ENCODE data around the gene UBR3. TPM values are rescaled to one million over a fixed set of nuclear protein-coding genes. Genes with fewer than 3 reads are reported as not detected.
A peak's percentile ranks its signal among the peaks of the same experiment; 100 is the strongest.
"Not testable (repeated sequence)": the region's sequence is repeated elsewhere in the genome, so short reads cannot be mapped to it uniquely, and the experiment has no call there.

Gene UBR3
- total RNA-seq, 1 donor, result 11.3 TPM

DNA sequence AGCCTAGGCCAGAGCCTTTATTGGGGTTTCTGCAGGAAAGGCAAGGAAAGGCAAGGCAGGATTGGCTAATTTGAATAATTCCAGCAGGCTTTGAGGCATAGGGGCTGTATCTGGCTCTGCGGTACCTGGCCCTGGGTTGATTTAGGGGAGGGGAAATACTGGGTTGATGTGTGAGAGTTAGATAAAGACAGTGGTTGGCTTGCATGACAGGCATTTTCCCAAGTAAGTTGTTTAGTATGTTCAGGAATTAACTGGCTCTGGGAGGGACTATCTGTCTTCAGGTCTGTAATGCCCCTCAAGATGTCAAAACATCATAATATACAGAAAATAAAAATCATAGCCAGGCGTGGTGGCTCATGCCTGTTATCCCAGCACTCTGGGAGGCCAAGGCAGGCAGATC lies 98.7 kb downstream of the UBR3 start:
- DNase-seq (ENCODE audit: low read depth in 2 of 3, low spot score in 2 of 3), result peak in 2 of 3 donors; percentile 31 to 50

GRCh38 chr2:169928463-169928864 lies 101.2 kb downstream of the UBR3 start:
- DNase-seq (ENCODE audit: low read depth in 2 of 3, low spot score in 2 of 3), result peak; percentile 13 to 51 (median 16)

DNA sequence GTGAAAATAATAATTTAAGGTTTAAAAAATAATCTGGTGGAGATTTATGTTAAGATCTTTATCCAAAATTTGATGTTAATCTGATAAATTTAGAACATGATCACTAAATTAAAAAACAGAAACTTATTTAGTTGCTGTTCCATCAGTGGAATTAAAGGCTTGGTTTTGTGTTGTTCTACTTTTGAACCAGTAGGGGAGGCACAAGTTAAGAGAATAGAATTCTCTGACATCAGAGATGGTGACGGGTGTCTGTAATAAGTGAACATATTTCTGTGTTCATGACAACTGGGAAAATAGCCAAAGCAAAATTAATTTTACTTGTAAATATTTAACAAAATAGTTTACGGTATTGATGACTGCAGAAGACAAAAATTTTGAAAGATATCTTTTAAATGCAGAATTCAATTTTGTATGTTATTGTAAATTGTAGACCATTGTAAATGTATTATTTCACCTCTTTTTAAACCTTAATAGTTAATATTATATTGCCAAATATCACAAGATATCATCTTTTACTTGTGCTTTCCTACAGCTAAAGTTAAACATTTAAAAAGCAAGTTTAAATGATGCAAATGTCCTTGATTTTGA lies 106.0 kb downstream of the UBR3 start:
- DNase-seq (ENCODE audit: low read depth in 2 of 3, low spot score in 2 of 3), result peak in 2 of 3 donors; percentile 24 to 49

- DNase-seq (ENCODE audit: low read depth in 2 of 3, low spot score in 2 of 3), result not testable (repeated sequence)
Measured at GRCh38 chr2:169936652-169937051, 109.4 kb downstream of the UBR3 start.

DNA sequence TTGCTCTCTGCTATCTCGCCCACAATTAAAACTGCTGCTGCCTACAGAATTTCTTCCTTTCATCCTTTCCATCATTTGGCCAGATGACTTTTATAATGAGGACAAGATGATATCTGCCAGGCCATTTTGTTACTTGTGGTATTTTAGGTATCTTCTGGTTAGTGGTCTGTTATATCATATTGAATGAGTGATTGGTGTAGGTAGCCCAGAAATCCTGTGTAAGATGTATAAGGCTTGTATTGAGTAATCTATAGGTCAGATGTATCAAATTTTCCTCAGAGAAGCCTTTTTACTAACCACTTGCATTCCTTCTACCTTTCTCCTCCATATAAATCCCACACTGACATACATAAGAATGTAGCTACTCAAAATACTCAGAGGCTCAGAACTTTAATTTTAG lies 118.3 kb downstream of the UBR3 start:
- DNase-seq (ENCODE audit: low read depth in 2 of 3, low spot score in 2 of 3), result no peak

DNA sequence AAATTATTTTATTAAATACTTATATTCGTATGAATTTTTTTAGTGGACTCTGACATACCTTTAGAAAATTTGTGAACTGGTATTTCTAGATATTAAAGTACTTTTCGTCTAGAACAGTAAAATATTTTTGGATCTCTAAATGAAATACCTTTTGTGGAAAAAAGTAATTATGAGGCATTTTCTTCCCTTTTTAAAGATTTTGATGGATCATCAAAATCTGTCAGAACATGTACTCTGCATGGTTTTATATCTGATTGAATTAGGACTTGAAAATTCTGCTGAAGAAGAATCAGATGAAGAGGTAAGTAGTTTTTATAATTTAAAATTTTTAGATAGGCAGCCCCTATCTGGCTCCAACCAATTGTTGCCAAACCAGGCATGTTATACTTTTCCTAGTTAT lies 118.8 kb downstream of the UBR3 start:
- DNase-seq (ENCODE audit: low read depth in 2 of 3, low spot score in 2 of 3), result no peak

- no peak for DNase-seq (ENCODE audit: low read depth in 2 of 3, low spot score in 2 of 3)
Measured at GRCh38 chr2:169946546-169946945, 119.3 kb downstream of the UBR3 start.

GRCh38 chr2:169955940-169956339 lies 128.7 kb downstream of the UBR3 start:
- no peak for DNase-seq (ENCODE audit: low read depth in 2 of 3, low spot score in 2 of 3)

- DNase-seq (ENCODE audit: low read depth in 2 of 3, low spot score in 2 of 3), result not testable (repeated sequence)
Measured at GRCh38 chr2:169957219-169957618, 130.0 kb downstream of the UBR3 start.

- peak in 2 of 3 donors; percentile 8 to 14 for DNase-seq (ENCODE audit: low read depth in 2 of 3, low spot score in 2 of 3)
Measured at GRCh38 chr2:169961911-169962310, 134.7 kb downstream of the UBR3 start.

- no peak for DNase-seq (ENCODE audit: low read depth in 2 of 3, low spot score in 2 of 3)
Measured at GRCh38 chr2:169963786-169964185, 136.5 kb downstream of the UBR3 start.

- no peak for DNase-seq (ENCODE audit: low read depth in 2 of 3, low spot score in 2 of 3)
Measured at GRCh38 chr2:169964740-169965139, 137.5 kb downstream of the UBR3 start.

DNA sequence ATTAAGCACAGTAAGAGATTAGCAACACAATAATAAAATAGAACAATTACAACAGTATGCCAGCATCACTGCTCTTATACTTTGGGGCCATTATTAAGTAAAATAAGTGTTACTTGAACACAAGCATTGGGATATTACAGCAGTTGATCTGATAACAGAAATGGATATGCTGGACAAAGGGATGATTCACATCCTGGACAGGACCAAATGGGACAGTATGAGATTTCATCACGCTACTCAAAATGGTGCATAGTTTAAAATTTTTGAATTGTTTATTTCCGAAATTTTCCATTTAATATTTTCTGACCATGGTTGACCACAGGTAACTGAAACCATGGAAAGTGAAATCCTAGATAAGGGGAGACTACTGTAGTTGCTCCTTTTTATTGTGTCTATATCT lies 138.2 kb downstream of the UBR3 start:
- DNase-seq (ENCODE audit: low read depth in 2 of 3, low spot score in 2 of 3), result no peak

- DNase-seq (ENCODE audit: low read depth in 2 of 3, low spot score in 2 of 3), result no peak
Measured at GRCh38 chr2:169966454-169966853, 139.2 kb downstream of the UBR3 start.

GRCh38 chr2:169968743-169969142 lies 141.5 kb downstream of the UBR3 start:
- DNase-seq (ENCODE audit: low read depth in 2 of 3, low spot score in 2 of 3), result no peak

- DNase-seq (ENCODE audit: low read depth in 2 of 3, low spot score in 2 of 3), result no peak
Measured at GRCh38 chr2:169975221-169975620, 148.0 kb downstream of the UBR3 start.

DNA sequence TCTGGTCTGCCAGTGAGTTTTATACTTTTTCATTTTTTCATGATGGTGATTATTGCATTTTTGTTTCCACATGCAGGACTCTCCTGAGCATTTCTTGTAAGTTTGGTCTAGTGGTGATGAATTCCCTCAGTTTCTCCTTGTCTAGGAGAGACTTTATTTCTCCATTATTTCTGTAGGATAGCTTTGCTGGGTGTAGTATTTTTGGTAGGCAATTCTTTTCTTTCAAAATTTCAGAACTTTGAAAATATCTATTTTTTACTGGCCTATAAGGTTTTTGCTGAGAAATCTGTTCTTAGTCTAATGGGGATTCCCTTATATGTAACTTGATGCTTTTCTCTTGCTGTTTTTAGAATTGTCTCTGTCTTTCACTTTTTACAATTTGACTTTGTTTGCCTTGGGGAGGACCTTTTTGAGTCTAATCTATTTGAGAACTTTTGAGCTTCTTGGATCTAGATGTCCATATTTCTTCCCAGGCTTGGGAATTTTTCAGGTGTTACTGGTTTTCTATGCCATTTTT lies 149.1 kb downstream of the UBR3 start:
- DNase-seq (ENCODE audit: low read depth in 2 of 3, low spot score in 2 of 3), result no peak

DNA sequence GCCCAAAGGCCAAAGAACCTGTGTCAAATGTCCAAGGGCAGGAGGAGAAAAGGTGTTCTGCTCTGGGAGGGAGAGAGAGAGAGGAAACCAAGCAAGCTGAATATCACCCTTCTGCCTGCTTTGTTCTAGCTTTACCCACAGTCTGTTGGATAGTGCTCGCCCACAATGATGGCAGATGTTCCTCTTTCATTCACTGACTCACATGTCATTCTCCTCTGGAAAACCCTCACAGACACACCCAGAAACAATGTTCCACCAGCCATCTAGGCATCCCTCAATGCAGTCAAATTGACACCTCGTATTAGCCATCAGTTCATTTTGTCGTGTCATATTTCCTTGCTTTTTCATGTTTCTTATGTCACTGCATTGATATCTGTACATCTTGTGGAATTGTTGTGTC lies 150.3 kb downstream of the UBR3 start:
- no peak for DNase-seq (ENCODE audit: low read depth in 2 of 3, low spot score in 2 of 3)

- DNase-seq (ENCODE audit: low read depth in 2 of 3, low spot score in 2 of 3), result no peak
Measured at GRCh38 chr2:169978402-169979017, 151.3 kb downstream of the UBR3 start.

DNA sequence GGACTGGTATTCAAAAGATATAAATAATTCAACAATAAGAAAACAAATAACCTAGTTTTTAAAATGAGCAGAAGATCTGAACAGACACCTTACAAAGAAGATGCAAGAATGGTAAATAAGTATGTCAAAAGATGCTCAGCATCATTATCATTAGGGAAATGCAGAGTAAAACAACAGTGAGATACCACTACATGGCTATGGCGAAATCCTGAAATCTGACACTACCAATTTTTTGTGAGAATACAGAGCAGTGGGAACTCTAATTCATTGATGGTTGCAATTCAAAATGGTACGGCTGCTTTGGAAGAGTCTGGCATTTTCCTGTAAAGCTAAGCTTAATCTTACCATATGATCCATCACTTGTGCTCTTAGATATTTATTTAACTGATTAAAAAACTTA lies 151.8 kb downstream of the UBR3 start:
- no peak for DNase-seq (ENCODE audit: low read depth in 2 of 3, low spot score in 2 of 3)

DNA sequence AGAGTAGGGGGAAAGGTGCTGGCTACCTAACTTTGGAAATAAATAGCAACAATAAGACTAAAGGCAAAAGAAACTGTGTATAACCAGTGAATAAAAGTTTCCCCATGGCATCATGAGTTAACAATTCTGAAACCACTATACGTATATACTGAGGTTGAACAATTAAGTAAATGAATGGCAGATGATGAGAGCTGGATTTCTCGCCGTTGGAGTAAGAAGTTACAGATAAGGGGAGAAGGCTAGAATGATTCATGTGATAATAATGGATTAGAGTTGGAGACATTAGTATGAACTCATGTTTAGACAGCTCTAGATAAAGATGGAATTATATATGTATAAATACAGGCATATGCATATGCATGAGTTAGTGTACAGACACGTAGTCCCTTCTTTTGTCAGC lies 152.7 kb downstream of the UBR3 start:
- no peak for DNase-seq (ENCODE audit: low read depth in 2 of 3, low spot score in 2 of 3)

- DNase-seq (ENCODE audit: low read depth in 2 of 3, low spot score in 2 of 3), result peak in 1 of 3 donors; percentile 9
Measured at GRCh38 chr2:169980643-169981042, 153.4 kb downstream of the UBR3 start.

Measured in hematopoietic multipotent progenitor cell (in vitro differentiated cells).